IMR-90 (cell line): ENCODE data around the gene TP63.

Source experiments
- CEBPB ChIP-seq: IDR thresholded peaks from 2 replicates; pipeline ENCODE4 v1.6.1; 2012; ENCODE audit warnings: low read depth, low read length, improper control_type of control experiment
- FOS ChIP-seq: fragments of 150-350 bp; IDR thresholded peaks from 2 replicates; pipeline ENCODE4 v1.6.1; 2016; ENCODE audit warnings: low read depth, low read length
- MAZ ChIP-seq: IDR thresholded peaks from 2 replicates; pipeline ENCODE4 v1.6.1; 2012; ENCODE audit warnings: low read depth, mild to moderate bottlenecking, low read length, improper control_type of control experiment, moderate library complexity, borderline replicate concordance
- MXI1 ChIP-seq: IDR thresholded peaks from 2 replicates; pipeline ENCODE4 v1.6.1; 2012; ENCODE audit warnings: low read depth, mild to moderate bottlenecking, low read length, moderate library complexity, borderline replicate concordance
- NFE2L2 ChIP-seq: fragments of 150-350 bp; IDR thresholded peaks from 2 replicates; pipeline ENCODE4 v1.6.1; 2016; ENCODE audit warnings: low read depth, mild to moderate bottlenecking, low read length
- POLR2A ChIP-seq: IDR thresholded peaks from 2 replicates; pipeline ENCODE4 v1.6.1; 2012; ENCODE audit warnings: mild to moderate bottlenecking, low read depth, low read length
- RAD21 ChIP-seq: IDR thresholded peaks from 2 replicates; pipeline ENCODE4 v1.6.1; 2012; ENCODE audit warnings: low read length, improper control_type of control experiment
- RCOR1 ChIP-seq: IDR thresholded peaks from 2 replicates; pipeline ENCODE4 v1.6.1; 2012; ENCODE audit warnings: mild to moderate bottlenecking, low read length, improper control_type of control experiment; ENCODE audit not compliant: insufficient replicate concordance
- SMC3 ChIP-seq: fragments of 150-350 bp; IDR thresholded peaks from 2 replicates; pipeline ENCODE4 v1.6.1; 2016; ENCODE audit warnings: low read depth, mild to moderate bottlenecking, antibody characterized with exemption, low read length, moderate library complexity
- TF ChIP-seq, protein P1 (sequence below): conservative IDR thresholded peaks from 2 replicates; pipeline ENCODE4 v1.5.1; 2012; ENCODE audit warnings: mild to moderate bottlenecking, low read depth, low read length, improper control_type of control experiment
- TF ChIP-seq, protein P2 (sequence below): fragments of 150-350 bp; IDR thresholded peaks from 2 replicates; pipeline ENCODE4 v1.6.1; 2017; ENCODE audit warnings: mild to moderate bottlenecking, antibody characterized with exemption, low read length, low read depth
- TF ChIP-seq, protein P3 (sequence below): fragments of 150-350 bp; IDR thresholded peaks from 2 replicates; pipeline ENCODE4 v1.6.1; 2016; ENCODE audit warnings: low read depth, mild to moderate bottlenecking, low read length, moderate library complexity, borderline replicate concordance

DNA sequence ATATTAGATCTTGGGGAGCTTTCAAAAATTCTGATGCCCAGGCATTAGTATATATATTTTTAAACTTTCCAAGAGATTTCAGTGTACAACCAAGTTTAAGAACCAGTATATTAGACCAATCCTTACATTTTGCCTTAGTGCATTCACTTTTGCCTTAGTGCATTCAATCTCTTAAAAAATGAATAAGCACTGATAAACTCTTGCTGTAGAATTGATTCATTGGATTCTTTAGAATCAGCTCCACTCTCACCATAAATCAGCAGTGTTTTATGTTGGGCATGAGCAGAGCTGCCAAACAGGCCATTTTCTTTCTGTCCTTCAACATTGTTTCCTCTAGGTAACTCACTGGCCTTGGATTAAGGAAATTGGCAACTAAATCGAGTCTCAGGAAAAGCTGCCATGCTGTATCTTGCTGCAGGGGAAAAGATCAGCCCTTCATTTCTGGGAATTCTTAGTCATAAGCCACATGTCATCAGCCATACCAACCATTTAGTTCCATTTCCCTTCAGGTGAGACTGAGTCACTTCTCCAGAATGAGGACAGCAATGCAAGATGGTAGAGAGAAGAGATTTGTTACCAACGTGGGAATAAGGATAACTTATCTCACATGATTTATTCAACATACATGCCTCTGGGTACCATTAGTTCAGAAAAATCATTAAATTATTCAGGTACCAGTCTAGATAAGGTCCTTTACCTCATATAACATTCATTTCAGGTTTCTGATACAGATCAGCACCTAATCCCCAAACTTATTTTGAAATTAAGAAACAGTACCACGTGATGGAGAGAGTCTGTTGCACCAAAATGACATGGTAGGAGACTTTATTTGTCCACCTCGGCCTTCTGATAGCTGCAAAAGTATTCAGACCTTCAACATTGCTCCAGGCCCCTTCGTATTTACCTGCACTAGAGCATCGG is 297.0 kb downstream of the TP63 start:
- TF ChIP-seq, protein P1, sequence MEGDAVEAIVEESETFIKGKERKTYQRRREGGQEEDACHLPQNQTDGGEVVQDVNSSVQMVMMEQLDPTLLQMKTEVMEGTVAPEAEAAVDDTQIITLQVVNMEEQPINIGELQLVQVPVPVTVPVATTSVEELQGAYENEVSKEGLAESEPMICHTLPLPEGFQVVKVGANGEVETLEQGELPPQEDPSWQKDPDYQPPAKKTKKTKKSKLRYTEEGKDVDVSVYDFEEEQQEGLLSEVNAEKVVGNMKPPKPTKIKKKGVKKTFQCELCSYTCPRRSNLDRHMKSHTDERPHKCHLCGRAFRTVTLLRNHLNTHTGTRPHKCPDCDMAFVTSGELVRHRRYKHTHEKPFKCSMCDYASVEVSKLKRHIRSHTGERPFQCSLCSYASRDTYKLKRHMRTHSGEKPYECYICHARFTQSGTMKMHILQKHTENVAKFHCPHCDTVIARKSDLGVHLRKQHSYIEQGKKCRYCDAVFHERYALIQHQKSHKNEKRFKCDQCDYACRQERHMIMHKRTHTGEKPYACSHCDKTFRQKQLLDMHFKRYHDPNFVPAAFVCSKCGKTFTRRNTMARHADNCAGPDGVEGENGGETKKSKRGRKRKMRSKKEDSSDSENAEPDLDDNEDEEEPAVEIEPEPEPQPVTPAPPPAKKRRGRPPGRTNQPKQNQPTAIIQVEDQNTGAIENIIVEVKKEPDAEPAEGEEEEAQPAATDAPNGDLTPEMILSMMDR = no peak
- TF ChIP-seq CEBPB (no peak), POLR2A (no peak), FOS (no peak), RAD21 (no peak), RCOR1 (no peak), SMC3 (no peak), MAZ (no peak), MXI1 (no peak), NFE2L2 (no peak)
- TF ChIP-seq, protein P2, sequence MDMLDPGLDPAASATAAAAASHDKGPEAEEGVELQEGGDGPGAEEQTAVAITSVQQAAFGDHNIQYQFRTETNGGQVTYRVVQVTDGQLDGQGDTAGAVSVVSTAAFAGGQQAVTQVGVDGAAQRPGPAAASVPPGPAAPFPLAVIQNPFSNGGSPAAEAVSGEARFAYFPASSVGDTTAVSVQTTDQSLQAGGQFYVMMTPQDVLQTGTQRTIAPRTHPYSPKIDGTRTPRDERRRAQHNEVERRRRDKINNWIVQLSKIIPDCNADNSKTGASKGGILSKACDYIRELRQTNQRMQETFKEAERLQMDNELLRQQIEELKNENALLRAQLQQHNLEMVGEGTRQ = no peak
- TF ChIP-seq, protein P3, sequence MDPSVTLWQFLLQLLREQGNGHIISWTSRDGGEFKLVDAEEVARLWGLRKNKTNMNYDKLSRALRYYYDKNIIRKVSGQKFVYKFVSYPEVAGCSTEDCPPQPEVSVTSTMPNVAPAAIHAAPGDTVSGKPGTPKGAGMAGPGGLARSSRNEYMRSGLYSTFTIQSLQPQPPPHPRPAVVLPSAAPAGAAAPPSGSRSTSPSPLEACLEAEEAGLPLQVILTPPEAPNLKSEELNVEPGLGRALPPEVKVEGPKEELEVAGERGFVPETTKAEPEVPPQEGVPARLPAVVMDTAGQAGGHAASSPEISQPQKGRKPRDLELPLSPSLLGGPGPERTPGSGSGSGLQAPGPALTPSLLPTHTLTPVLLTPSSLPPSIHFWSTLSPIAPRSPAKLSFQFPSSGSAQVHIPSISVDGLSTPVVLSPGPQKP = no peak
